Neural progenitor cell (in vitro differentiated cells): ENCODE data around the gene CFAP58. TPM values are rescaled to one million over a fixed set of nuclear protein-coding genes. Genes with fewer than 3 reads are reported as not detected.

Experiments
- DNase-seq: peaks from one replicate; pipeline ENCODE4 v3.0.0-alpha.2; 2016; ENCODE audit warnings: low spot score
- H2AFZ ChIP-seq: fragments of 200-600 bp; sonication (generic); replicated peaks from 2 replicates; pipeline ENCODE4 v1.6.1; 2016; ENCODE audit warnings: antibody characterized with exemption
- H3F3A ChIP-seq: fragments of 200-600 bp; sonication (generic); 2 replicates; pipeline ENCODE4 v1.6.1; 2016; ENCODE audit warnings: antibody characterized with exemption, low read depth
- H3K27ac ChIP-seq: fragments of 200-600 bp; sonication (generic); 2 replicates; pipeline ENCODE4 v1.5.1; 2016; ENCODE audit warnings: mild to moderate bottlenecking
- H3K27me3 ChIP-seq: fragments of 200-600 bp; sonication (generic); 2 replicates; pipeline ENCODE4 v1.6.1; 2016; ENCODE audit warnings: mild to moderate bottlenecking, moderate library complexity
- H3K36me3 ChIP-seq: fragments of 200-600 bp; sonication (generic); 2 replicates; pipeline ENCODE4 v1.5.1; 2016
- H3K4me1 ChIP-seq: fragments of 200-600 bp; sonication (generic); 2 replicates; pipeline ENCODE4 v1.6.1; 2016; ENCODE audit warnings: mixed run types
- H3K4me2 ChIP-seq: fragments of 200-600 bp; sonication (generic); 2 replicates; pipeline ENCODE4 v1.6.1; 2016
- H3K4me3 ChIP-seq: fragments of 200-600 bp; sonication (generic); 2 replicates; pipeline ENCODE4 v1.5.1; 2016
- H3K79me2 ChIP-seq: fragments of 200-600 bp; sonication (generic); 2 replicates; pipeline ENCODE4 v1.6.1; 2016; ENCODE audit warnings: low read depth
- H3K9ac ChIP-seq: fragments of 200-600 bp; sonication (generic); 2 replicates; pipeline ENCODE4 v1.6.1; 2016
- H3K9me3 ChIP-seq: fragments of 200-600 bp; sonication (generic); 2 replicates; pipeline ENCODE4 v1.5.1; 2016; ENCODE audit warnings: low read depth
- H4K20me1 ChIP-seq: fragments of 200-600 bp; sonication (generic); 2 replicates; pipeline ENCODE4 v1.6.1; 2016; ENCODE audit warnings: low read depth
- H3K27ac Mint-ChIP-seq: 3 replicates; pipeline ENCODE4 v1.8.0; 2021; ENCODE audit warnings: mixed read lengths
- H3K27me3 Mint-ChIP-seq: 2 replicates; pipeline ENCODE4 v1.8.0; 2022; ENCODE audit warnings: low read depth, mild to moderate bottlenecking, inconsistent platforms, moderate library complexity, mixed read lengths; ENCODE audit not compliant: insufficient read depth
- H3K36me3 Mint-ChIP-seq: 3 replicates; pipeline ENCODE4 v1.8.0; 2021; ENCODE audit warnings: mixed read lengths
- H3K4me1 Mint-ChIP-seq: 3 replicates; pipeline ENCODE4 v1.8.0; 2021; ENCODE audit warnings: mixed read lengths
- H3K4me3 Mint-ChIP-seq: 3 replicates; pipeline ENCODE4 v1.8.0; 2021; ENCODE audit warnings: mild to moderate bottlenecking, moderate library complexity, mixed read lengths
- H3K9me3 Mint-ChIP-seq: 3 replicates; pipeline ENCODE4 v1.8.0; 2020; ENCODE audit warnings: mixed read lengths
- CTCF ChIP-seq: fragments of 200-600 bp; sonication (generic); IDR thresholded peaks from 2 replicates; pipeline ENCODE4 v1.5.1; 2017; ENCODE audit warnings: antibody characterized with exemption, mild to moderate bottlenecking
- EZH2 ChIP-seq: fragments of 200-600 bp; sonication (generic); IDR thresholded peaks from 2 replicates; pipeline ENCODE4 v1.6.1; 2017; ENCODE audit warnings: antibody characterized with exemption, mild to moderate bottlenecking, moderate library complexity
- EZH2phosphoT487 ChIP-seq: fragments of 200-600 bp; sonication (generic); IDR thresholded peaks from 2 replicates; pipeline ENCODE4 v1.6.1; 2017; ENCODE audit warnings: antibody characterized with exemption
- total RNA-seq: library from RNA; depleted of rRNA; stranded (reverse); fragments of >200 nt; gene quantifications from 2 replicates; pipeline ENCODE4 v1.2.3, GENCODE V29; 2015; ENCODE audit warnings: low replicate concordance

The CFAP58 gene
- total RNA-seq, 1 donor from 2014 or later, result 1.7 TPM

GRCh38 chr10:104318326-104318725 is 35.3 kb upstream of the CFAP58 start:
- peaks cover 26% of the 10 kb centered on the region for H3K4me1 ChIP-seq
- Mint-ChIP-seq H3K27me3 (peaks cover 3% of the 10 kb centered on the region), H3K9me3 (no peaks in the 10 kb centered on the region), H3K4me3 (no peak overlapping the region), H3K4me1 (peaks cover 49% of the 10 kb centered on the region), H3K36me3 (peaks cover 13% of the 10 kb centered on the region), H3K27ac (no peak overlapping the region)
- no peaks in the 10 kb centered on the region for H3F3A ChIP-seq
- H3K27ac ChIP-seq, result no peak overlapping the region
- H3K9me3 ChIP-seq, result no peaks in the 10 kb centered on the region
- no peak overlapping the region for H3K4me3 ChIP-seq
- H4K20me1 ChIP-seq, result peaks cover 44% of the 10 kb centered on the region
- H2AFZ ChIP-seq, result no peak overlapping the region
- no peaks in the 10 kb centered on the region for H3K27me3 ChIP-seq
- H3K9ac ChIP-seq, result no peak overlapping the region
- no peak for DNase-seq
- no peak for TF ChIP-seq CTCF
- TF ChIP-seq EZH2phosphoT487, result no peak
- TF ChIP-seq EZH2, result no peak
- no peak overlapping the region for H3K4me2 ChIP-seq
- H3K79me2 ChIP-seq, result peaks cover 48% of the 10 kb centered on the region
- H3K36me3 ChIP-seq, result no peaks in the 10 kb centered on the region

- no peaks in the 10 kb centered on the region for H3K9me3 Mint-ChIP-seq
- H3K27me3 ChIP-seq, result no peaks in the 10 kb centered on the region
- H3K27ac Mint-ChIP-seq, result no peak overlapping the region
- no peak overlapping the region for H2AFZ ChIP-seq
- no peak overlapping the region for H3K4me3 ChIP-seq
- H3K9ac ChIP-seq, result no peak overlapping the region
- no peak overlapping the region for H3K4me2 ChIP-seq
- peaks cover 10% of the 10 kb centered on the region for H3K36me3 Mint-ChIP-seq
- peaks cover 51% of the 10 kb centered on the region for H4K20me1 ChIP-seq
- H3K4me1 ChIP-seq, result peaks cover 26% of the 10 kb centered on the region
- TF ChIP-seq CTCF, result no peak
- TF ChIP-seq EZH2phosphoT487, result no peak
- no peak for TF ChIP-seq EZH2
- H3K9me3 ChIP-seq, result no peaks in the 10 kb centered on the region
- no peak overlapping the region for H3K27ac ChIP-seq
- H3K79me2 ChIP-seq, result peaks cover 50% of the 10 kb centered on the region
- no peak for DNase-seq
- H3F3A ChIP-seq, result no peaks in the 10 kb centered on the region
- no peak overlapping the region for H3K4me3 Mint-ChIP-seq
- H3K27me3 Mint-ChIP-seq, result peaks cover 8% of the 10 kb centered on the region
- H3K4me1 Mint-ChIP-seq, result peaks cover 52% of the 10 kb centered on the region
- H3K36me3 ChIP-seq, result no peaks in the 10 kb centered on the region
Measured at GRCh38 chr10:104318810-104319741, 34.6 kb upstream of the CFAP58 start.

- no peak overlapping the region for H3K4me3 Mint-ChIP-seq
- DNase-seq, result no peak
- H3K27ac Mint-ChIP-seq, result no peak overlapping the region
- H3K27me3 Mint-ChIP-seq, result peaks cover 12% of the 10 kb centered on the region
- peaks cover 18% of the 10 kb centered on the region for H3K36me3 Mint-ChIP-seq
- Histone ChIP-seq H3K9ac (no peak overlapping the region), H3F3A (no peaks in the 10 kb centered on the region), H3K79me2 (peaks cover 62% of the 10 kb centered on the region), H3K36me3 (no peaks in the 10 kb centered on the region), H3K27ac (no peak overlapping the region), H3K27me3 (peaks cover 11% of the 10 kb centered on the region), H3K4me3 (no peak overlapping the region), H2AFZ (no peak overlapping the region), H4K20me1 (peaks cover 72% of the 10 kb centered on the region), H3K4me1 (peaks cover 29% of the 10 kb centered on the region), H3K4me2 (no peak overlapping the region), H3K9me3 (no peaks in the 10 kb centered on the region)
- no peak for TF ChIP-seq EZH2phosphoT487
- no peak for TF ChIP-seq CTCF
- no peak for TF ChIP-seq EZH2
- H3K9me3 Mint-ChIP-seq, result no peaks in the 10 kb centered on the region
- peaks cover 61% of the 10 kb centered on the region for H3K4me1 Mint-ChIP-seq
Measured at GRCh38 chr10:104321226-104321625, 32.4 kb upstream of the CFAP58 start.
